Heart left ventricle (tissue), 16 donors: ENCODE results near the gene FOXK1. TPM values are rescaled to one million over a fixed set of nuclear protein-coding genes. Genes with fewer than 3 reads are reported as not detected.

ENCODE experiments used
- ATAC-seq, 4 donors: fragments of 200-7000 bp; cut with Tn5 transposase; one replicate each; pipeline ENCODE4 v1.9.1; 2020 to 2022; ENCODE audit warnings: moderate library complexity in 4 of 4, mild to moderate bottlenecking in 3 of 4, moderate number of reproducible peaks in 1 of 4
- DNase-seq, 5 donors: peaks; one replicate each; pipeline ENCODE4 v3.0.0-alpha.2; 2020
- H3K27ac ChIP-seq, 12 donors: fragments of 200-600 bp; sonication (generic) in 4 of 12; one replicate each; pipeline versions ENCODE4 v1.5.0 to v1.8.0; 2016 to 2022; ENCODE audit warnings: mild to moderate bottlenecking in 2 of 12
- H3K27me3 ChIP-seq, 9 donors: fragments of 200-600 bp; sonication (generic) in 2 of 9; one replicate each; pipeline versions ENCODE4 v1.5.1 to v1.8.0; 2016 to 2022; ENCODE audit warnings: mild to moderate bottlenecking in 3 of 9
- H3K36me3 ChIP-seq, 9 donors: fragments of 200-600 bp; sonication (generic) in 2 of 9; one replicate each; pipeline versions ENCODE4 v1.5.0 to v1.8.0; 2018 to 2022; ENCODE audit warnings: mild to moderate bottlenecking in 2 of 9
- H3K4me1 ChIP-seq, 12 donors: fragments of 200-600 bp; sonication (generic) in 4 of 12; one replicate each; pipeline versions ENCODE4 v1.5.0 to v1.8.0; 2016 to 2022; ENCODE audit warnings: mild to moderate bottlenecking in 3 of 12
- H3K4me3 ChIP-seq, 12 donors: fragments of 200-600 bp; sonication (generic) in 4 of 12; one replicate each; pipeline versions ENCODE4 v1.5.0 to v1.8.0; 2017 to 2022; ENCODE audit warnings: mild to moderate bottlenecking in 9 of 12, moderate library complexity in 4 of 12
- H3K9me3 ChIP-seq, 12 donors: fragments of 200-600 bp; sonication (generic) in 4 of 12; one replicate each; pipeline versions ENCODE4 v1.5.0 to v1.8.0; 2016 to 2022; ENCODE audit warnings: mild to moderate bottlenecking in 1 of 12
- CTCF ChIP-seq, 12 donors: fragments of 200-600 bp; sonication (generic) in 4 of 12; IDR thresholded peaks; one replicate each; pipeline versions ENCODE4 v1.5.0 to v1.8.0; 2018 to 2022; ENCODE audit warnings: antibody characterized with exemption in 12 of 12, mild to moderate bottlenecking in 5 of 12
- POLR2A ChIP-seq, 2 donors: fragments of 450-650 bp; IDR thresholded peaks; one replicate each; pipeline ENCODE4 v1.6.1; 2017; ENCODE audit warnings: antibody characterized with exemption in 2 of 2, mild to moderate bottlenecking in 2 of 2, moderate library complexity in 2 of 2
- WGBS, 4 donors: extraction: QIAGEN DNeasy Blood & Tissue Kit in 2 of 4; methylation state at CpG; one replicate each; pipeline versions ENCODE4 v1.1.5 to v1.1.7; 2013 to 2018; 5-methylcytosine and 5-hydroxymethylcytosine counted together
- intact Hi-C, 10 donors: fragments of 100-400 bp; cut with DNase I; formaldehyde crosslinking; loops; one replicate each; pipeline versions ENCODE4 v1.11.1 to v1.14.2; 2022
- polyA plus RNA-seq, 2 donors: library from polyadenylated mRNA; stranded (reverse); fragments of 200-250 nt; gene quantifications; one replicate each; pipeline ENCODE4 v1.2.3, GENCODE V29; 2013
- total RNA-seq, 9 donors: library from RNA; depleted of rRNA in 2 of 9; stranded (reverse); fragments of >200 nt in 2 of 9; fragmentation: NEBNext Ultra II Directional in 3 of 9; extraction: Animal tissue kit (Norgen Biotek cat#: 25700) in 3 of 9; gene quantifications; one replicate each; pipeline versions ENCODE4 v1.1.0 to v1.2.4, GENCODE V29; 2016 to 2023
- donor health status: ischemic (EF 13 %, LVEDD 7.1; RV severe dilation, severe dysfunction).
- donor health status: healthy with polysubstance abuse.
- donor health status: DM: no; HTN: yes; CAD: no.
- donor health status: DM: no; HTN: no; CAD: no.
- donor health status: ischemic (EF 25% LVEDD 6.9; RV normal size, moderate dysfunction).
- donor health status: ischemic (EF 25% LVEDD 5.7; RV mildly dilated, moderate dysfunction).
- donor health status: healthy.
- donor health status: DM: yes; HTN: yes; CAD: no.
- donor health status: ischemic (EF 35%, LVEDD 5.7; RV mildly dilated, moderate dysfunction).
- donor health status: nonischemic (EF 11% LVEDD 7.7; RV severe dilation, severe dysfunction).
- donor health status: DM: yes; HTN: yes; CAD: no.
- donor health status: PGD.
- donor health status: ischemic (EF 29% LVEDD 5.4; RV normal size, mild dysfunction).
- donor health status: nonischemic (EF 23%, LVEDD 6.1; RV moderate dilation, normal function).

FOXK1 gene
- total and polyA plus RNA-seq, 11 donors = 9.3 to 43.7 (median 19.8) TPM

GRCh38 chr7:4763091-4763793 is 81.1 kb downstream of the FOXK1 start:
- H3K4me3 ChIP-seq = no peak overlapping the region
- DNase-seq = no peak

GRCh38 chr7:4763794-4764185 is 81.7 kb downstream of the FOXK1 start:
- no peak for DNase-seq
- no peak for ATAC-seq
- H3K36me3 ChIP-seq = peaks cover 0 to 85% (median 73%) of the 10 kb centered on the region in 9 donors
- no peak overlapping the region for H3K4me3 ChIP-seq
- H3K4me1 ChIP-seq = peaks cover 0 to 2% (median 0%) of the 10 kb centered on the region in 12 donors
- no peaks in the 10 kb centered on the region for H3K27me3 ChIP-seq
- TF ChIP-seq CTCF (IDR thresholded peaks at IDR 0.05) (no peak), POLR2A (IDR thresholded peaks at IDR 0.05) (no peak)
- intact Hi-C loops = no loop called here
- H3K9me3 ChIP-seq = no peaks in the 10 kb centered on the region
- peak overlapping the region in 1 of 12 donors; percentile 94 for H3K27ac ChIP-seq
- 91 to 97% (median 96%) methylated on average over 20 to 21 of the region's 21 CpGs for WGBS, 4 donors

More at GRCh38 chr7:4763091-4763793, 81.1 kb downstream of the FOXK1 start:
- Histone ChIP-seq H3K4me1 (no peaks in the 10 kb centered on the region), H3K9me3 (no peaks in the 10 kb centered on the region), H3K36me3 (peaks cover 0 to 91% (median 79%) of the 10 kb centered on the region in 9 donors), H3K27ac (peak overlapping the region in 1 of 12 donors; percentile 94), H3K27me3 (no peaks in the 10 kb centered on the region)
- no peak for ATAC-seq
- 93 to 97% (median 96%) methylated on average over 32 of the region's 32 CpGs for WGBS, 4 donors
- TF ChIP-seq CTCF (IDR thresholded peaks at IDR 0.05) = no peak
- no peak for TF ChIP-seq POLR2A (IDR thresholded peaks at IDR 0.05)
- intact Hi-C loops = no loop called here

GRCh38 chr7:4764402-4765007 is 82.4 kb downstream of the FOXK1 start:
- no peak for DNase-seq
- Histone ChIP-seq H3K27ac (peak overlapping the region in 1 of 12 donors; percentile 94), H3K27me3 (no peaks in the 10 kb centered on the region), H3K4me3 (no peak overlapping the region), H3K4me1 (peaks cover 0 to 8% (median under 1%) of the 10 kb centered on the region in 12 donors), H3K9me3 (no peaks in the 10 kb centered on the region), H3K36me3 (peaks cover 0 to 78% (median 66%) of the 10 kb centered on the region in 9 donors)
- no peak for ATAC-seq
- WGBS, 4 donors = 88 to 92% (median 89%) methylated on average over 34 to 35 of the region's 35 CpGs
- intact Hi-C loops = no loop called here
- TF ChIP-seq CTCF (IDR thresholded peaks at IDR 0.05) (no peak), POLR2A (IDR thresholded peaks at IDR 0.05) (no peak)

GRCh38 chr7:4765776-4766490 is 83.8 kb downstream of the FOXK1 start:
- DNase-seq (no peak), ATAC-seq (no peak)
- Histone ChIP-seq H3K4me3 (no peak overlapping the region), H3K27me3 (no peaks in the 10 kb centered on the region), H3K9me3 (no peaks in the 10 kb centered on the region), H3K27ac (peak overlapping the region in 1 of 12 donors; percentile 94), H3K36me3 (peaks cover 0 to 64% (median 52%) of the 10 kb centered on the region in 9 donors), H3K4me1 (peaks cover 0 to 23% (median 6%) of the 10 kb centered on the region in 12 donors)
- intact Hi-C loops = no loop called here
- WGBS, 4 donors = 70 to 87% (median 80%) methylated on average over 23 of the region's 23 CpGs
- TF ChIP-seq POLR2A (IDR thresholded peaks at IDR 0.05) (no peak), CTCF (IDR thresholded peaks at IDR 0.05) (peak in 6 of 12 donors; percentile 14 to 34 (median 19))
